ENCODE measurements around the gene CYSTM1. TPM values are rescaled to one million over a fixed set of nuclear protein-coding genes. Genes with fewer than 3 reads are reported as not detected.

CYSTM1 gene
- total RNA-seq, 1 experiment from 2014 or later = 2.6 TPM

GRCh38 chr5:140235791-140236551 lies 61.0 kb downstream of the CYSTM1 start:
- DNase-seq (ENCODE audit: low read depth) = no peak

- no peak for DNase-seq (ENCODE audit: low read depth)
Observed at GRCh38 chr5:140236891-140237598, 62.1 kb downstream of the CYSTM1 start.

GRCh38 chr5:140238756-140239155 lies 63.8 kb downstream of the CYSTM1 start:
- DNase-seq (ENCODE audit: low read depth) = no peak

GRCh38 chr5:140239461-140239860 lies 64.5 kb downstream of the CYSTM1 start:
- DNase-seq (ENCODE audit: low read depth) = no peak

- DNase-seq (ENCODE audit: low read depth) = peak; percentile 39
Observed at GRCh38 chr5:140239939-140240700, 65.1 kb downstream of the CYSTM1 start.

GRCh38 chr5:140240987-140241706 lies 66.2 kb downstream of the CYSTM1 start:
- DNase-seq (ENCODE audit: low read depth) = peak; percentile 81

GRCh38 chr5:140242099-140242498 lies 67.1 kb downstream of the CYSTM1 start:
- no peak for DNase-seq (ENCODE audit: low read depth)

- DNase-seq (ENCODE audit: low read depth) = no peak
Observed at GRCh38 chr5:140242890-140243585, 68.0 kb downstream of the CYSTM1 start.

- no peak for DNase-seq (ENCODE audit: low read depth)
Observed at GRCh38 chr5:140243706-140244250, 68.8 kb downstream of the CYSTM1 start.

DNA sequence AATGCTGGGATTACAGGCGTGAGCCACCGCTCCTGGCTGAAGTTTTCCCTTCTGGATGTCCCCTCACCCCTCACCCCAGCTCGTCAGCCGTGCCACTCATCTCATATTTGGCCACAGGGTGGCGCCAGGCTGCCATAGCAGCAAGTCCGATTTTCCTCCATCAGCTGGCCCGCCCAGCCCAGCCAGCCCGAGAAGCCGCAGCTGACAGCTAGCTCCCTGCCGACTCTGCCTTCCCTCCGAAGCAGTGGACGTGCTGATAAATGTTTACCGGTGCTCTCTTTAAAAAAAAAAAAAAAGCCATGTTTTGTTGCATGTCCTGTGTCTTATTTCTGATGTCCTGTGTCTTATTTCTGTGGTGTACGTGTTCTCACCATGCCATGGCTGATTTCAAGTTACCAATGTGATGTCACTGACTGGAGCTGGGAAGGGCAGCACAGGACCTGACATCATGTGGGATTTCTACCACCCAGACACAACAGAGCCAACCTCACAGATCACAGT lies 69.6 kb downstream of the CYSTM1 start:
- peak; percentile 78 for DNase-seq (ENCODE audit: low read depth)

- no peak for DNase-seq (ENCODE audit: low read depth)
Observed at GRCh38 chr5:140245341-140245740, 70.4 kb downstream of the CYSTM1 start.

- no peak for DNase-seq (ENCODE audit: low read depth)
Observed at GRCh38 chr5:140245926-140246325, 70.9 kb downstream of the CYSTM1 start.

- DNase-seq (ENCODE audit: low read depth) = peak; percentile 63
Observed at GRCh38 chr5:140246378-140247122, 71.6 kb downstream of the CYSTM1 start.

GRCh38 chr5:140248414-140248813 lies 73.4 kb downstream of the CYSTM1 start:
- DNase-seq (ENCODE audit: low read depth) = no peak

GRCh38 chr5:140249536-140249935 lies 74.5 kb downstream of the CYSTM1 start:
- DNase-seq (ENCODE audit: low read depth) = no peak

DNA sequence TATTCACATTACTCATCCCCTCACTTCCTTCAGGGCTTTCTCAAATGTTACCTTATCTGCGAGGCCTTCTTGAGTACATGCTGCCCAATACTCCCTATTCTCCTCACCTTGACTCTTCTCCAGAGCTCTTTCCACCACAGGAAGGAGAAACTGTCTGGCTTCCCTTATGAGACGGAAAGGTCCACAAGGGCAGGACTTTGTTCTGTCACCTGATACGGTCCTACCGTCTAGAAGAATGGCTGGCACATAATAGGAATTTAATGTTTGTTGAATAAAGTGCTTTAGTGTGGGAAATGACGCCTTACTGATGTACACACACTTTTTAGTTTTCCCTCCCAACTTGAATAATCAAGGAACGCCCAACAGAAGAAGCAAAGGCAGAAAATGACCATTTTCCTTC lies 75.4 kb downstream of the CYSTM1 start:
- DNase-seq (ENCODE audit: low read depth) = no peak

DNA sequence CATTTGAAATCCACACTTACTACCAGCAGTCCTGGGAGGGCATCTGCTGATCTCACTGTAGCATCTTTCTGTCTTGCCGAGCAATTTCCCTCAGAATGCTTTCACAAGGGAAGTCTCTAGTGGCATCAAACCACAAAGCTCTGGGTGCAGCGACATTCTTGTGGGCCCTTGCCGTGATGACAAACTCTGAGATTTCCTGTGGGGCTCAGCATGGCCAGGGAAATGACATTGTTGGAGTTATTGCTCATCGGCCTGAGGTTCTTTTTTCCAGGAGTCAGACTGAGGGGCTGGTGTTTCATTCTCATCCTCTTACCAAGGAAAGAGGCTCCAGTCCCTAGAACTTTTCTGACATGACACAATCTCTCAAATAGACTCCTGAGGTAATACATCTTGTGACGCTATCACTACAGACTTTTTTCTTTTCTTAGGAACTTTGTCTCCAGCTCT lies 76.6 kb downstream of the CYSTM1 start:
- DNase-seq (ENCODE audit: low read depth) = peak; percentile 95

DNA sequence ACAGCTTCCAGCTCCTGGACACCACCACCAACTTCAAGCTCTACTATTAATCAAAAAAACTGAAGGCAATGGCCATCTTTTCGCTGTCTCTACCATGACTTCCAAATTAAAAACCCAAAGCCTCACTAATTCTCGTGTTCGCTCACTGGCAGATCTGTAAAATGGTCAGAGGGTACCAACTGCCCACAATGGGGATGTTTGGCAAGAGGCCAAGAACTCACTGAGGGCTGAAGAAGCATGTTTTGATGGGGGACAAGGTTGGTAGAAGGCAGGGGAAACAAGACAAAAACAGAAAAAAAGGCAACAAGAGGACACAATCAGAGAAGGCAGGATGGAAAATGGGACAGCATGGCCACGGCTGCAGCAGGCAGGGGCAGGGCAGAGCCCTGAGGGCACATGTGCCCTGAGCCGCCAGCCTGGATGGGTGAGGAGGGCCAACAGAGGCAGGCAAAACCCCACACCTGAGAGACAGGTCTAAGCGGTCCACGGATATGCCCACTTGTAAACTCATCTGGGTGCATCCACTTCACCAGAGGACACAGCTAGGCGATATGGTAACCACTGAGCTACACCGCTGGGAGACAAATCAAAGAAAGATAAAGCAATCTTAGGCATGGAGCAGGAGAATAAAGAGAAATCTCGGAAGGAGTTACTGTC lies 77.6 kb downstream of the CYSTM1 start:
- DNase-seq (ENCODE audit: low read depth) = no peak

- DNase-seq (ENCODE audit: low read depth) = peak; percentile 24
Observed at GRCh38 chr5:140253985-140254384, 79.0 kb downstream of the CYSTM1 start.
